SK-N-SH (cell line): ENCODE data around the gene MAPK12. TPM values are rescaled to one million over a fixed set of nuclear protein-coding genes. Genes with fewer than 3 reads are reported as not detected.

Experiments used
- CTCF ChIA-PET: fragments of 300-600, 350-600 bp; formaldehyde crosslinking; extraction: SDS; loops from one replicate; lab custom pipeline; 2021; lab: Yijun Ruan, JAX
- POLR2A ChIA-PET: fragments of 350-600 bp; sonication (Branson Sonifier 250); formaldehyde crosslinking; extraction: SDS; loops from one replicate; lab custom pipeline; 2020; ENCODE audit warnings: antibody characterized with exemption, inconsistent platforms; lab: Yijun Ruan, JAX
- DNase-seq: peaks from one replicate; pipeline ENCODE4 v3.0.0; 2012
- H2AFZ ChIP-seq: fragments of 200-600 bp; sonication (generic); 2 replicates; pipeline ENCODE4 v1.8.1; 2016; ENCODE audit warnings: antibody characterized with exemption, mild to moderate bottlenecking, low read depth
- H3F3A ChIP-seq: fragments of 200-600 bp; sonication (generic); replicated peaks from 2 replicates; pipeline ENCODE3; 2016; ENCODE audit warnings: antibody characterized with exemption, mild to moderate bottlenecking; ENCODE audit not compliant: insufficient read depth
- H3K27ac ChIP-seq, 2 experiments: fragments of 200-500 bp in 1 of 2; fragments of 200-600 bp in 1 of 2; sonication (Bioruptor generic) in 1 of 2; sonication (generic), shearing (Covaris generic) in 1 of 2; 2 replicates each; pipeline versions ENCODE4 v1.5.1 to v1.6.1; 2014 to 2016; ENCODE audit warnings: low read depth in 2 of 2, inconsistent platforms in 1 of 2, low read length in 1 of 2, mild to moderate bottlenecking in 1 of 2, mixed read lengths in 1 of 2
- H3K27me3 ChIP-seq: fragments of 200-600 bp; sonication (generic), shearing (Covaris generic); 2 replicates; pipeline ENCODE4 v1.6.1; 2016; ENCODE audit warnings: mixed run types; ENCODE audit not compliant: insufficient read depth
- H3K36me3 ChIP-seq, 2 experiments: fragments of 200-500 bp in 1 of 2; fragments of 200-600 bp in 1 of 2; sonication (Bioruptor generic) in 1 of 2; sonication (generic) in 1 of 2; replicated peaks in 1 of 2; 2 replicates each; pipeline versions ENCODE3 to v1.5.1; 2014 to 2016; ENCODE audit warnings: low read length in 1 of 2, mild to moderate bottlenecking in 1 of 2; ENCODE audit not compliant: insufficient read depth in 2 of 2, control insufficient read depth in 1 of 2
- H3K4me1 ChIP-seq, 2 experiments: fragments of 200-500 bp in 1 of 2; fragments of 200-600 bp in 1 of 2; sonication (Bioruptor generic) in 1 of 2; sonication (generic), shearing (Covaris generic) in 1 of 2; 2 replicates each; pipeline versions ENCODE4 v1.5.1 to v1.6.1; 2014 to 2016; ENCODE audit warnings: low read depth in 1 of 2, low read length in 1 of 2, mixed run types in 1 of 2; ENCODE audit not compliant: insufficient read depth in 2 of 2, control insufficient read depth in 1 of 2
- H3K4me2 ChIP-seq: fragments of 200-600 bp; sonication (generic), shearing (Covaris generic); 2 replicates; pipeline ENCODE4 v1.6.1; 2017; ENCODE audit warnings: mixed run types
- H3K4me3 ChIP-seq, 2 experiments: fragments of 200-500 bp in 1 of 2; fragments of 200-600 bp in 1 of 2; sonication (Bioruptor generic) in 1 of 2; sonication (generic), shearing (Covaris generic) in 1 of 2; 2 replicates each; pipeline versions ENCODE4 v1.5.1 to v1.8.1; 2014 to 2016; ENCODE audit warnings: low read depth in 2 of 2, inconsistent platforms in 1 of 2, low read length in 1 of 2, mild to moderate bottlenecking in 1 of 2, mixed read lengths in 1 of 2, moderate library complexity in 1 of 2
- H3K79me2 ChIP-seq: fragments of 200-600 bp; sonication (generic); 2 replicates; pipeline ENCODE4 v1.8.1; 2017; ENCODE audit warnings: mild to moderate bottlenecking; ENCODE audit not compliant: insufficient read depth
- H3K9ac ChIP-seq: fragments of 200-600 bp; sonication (generic); 2 replicates; pipeline ENCODE4 v1.6.1; 2017; ENCODE audit warnings: mixed run types
- H3K9me2 ChIP-seq: fragments of 200-600 bp; sonication (generic); 2 replicates; pipeline ENCODE4 v1.6.1; 2017; ENCODE audit warnings: mixed run types
- H3K9me3 ChIP-seq: fragments of 200-600 bp; sonication (generic); 2 replicates; pipeline ENCODE4 v1.6.1; 2017; ENCODE audit warnings: mixed run types, mild to moderate bottlenecking, moderate library complexity
- H4K20me1 ChIP-seq: fragments of 200-600 bp; sonication (generic); 2 replicates; pipeline ENCODE4 v1.6.1; 2017; ENCODE audit warnings: mild to moderate bottlenecking, mixed run types; ENCODE audit not compliant: insufficient read depth
- CHD2 ChIP-seq: fragments of 150-350 bp; IDR thresholded peaks from 2 replicates; pipeline ENCODE4 v1.6.1; 2018; ENCODE audit warnings: low read length; ENCODE audit not compliant: partially characterized antibody
- ELF1 ChIP-seq: IDR thresholded peaks from 2 replicates; pipeline ENCODE4 v1.4.0; 2012
- EZH2phosphoT487 ChIP-seq: fragments of 200-600 bp; sonication (generic); IDR thresholded peaks from 2 replicates; pipeline ENCODE4 v1.6.1; 2017; ENCODE audit warnings: low read depth, mixed run types, mild to moderate bottlenecking, antibody characterized with exemption, moderate library complexity, borderline replicate concordance
- FOXM1 ChIP-seq: IDR thresholded peaks from 2 replicates; pipeline ENCODE4 v1.4.0; 2012; ENCODE audit warnings: low read depth, mild to moderate bottlenecking
- GABPA ChIP-seq: IDR thresholded peaks from 2 replicates; pipeline ENCODE4 v1.4.0; 2012; ENCODE audit warnings: low read depth, mild to moderate bottlenecking
- GATA2 ChIP-seq: sonication (generic); formaldehyde crosslinking; IDR thresholded peaks from 2 replicates; pipeline ENCODE4 v1.5.0; 2020; ENCODE audit warnings: mild to moderate bottlenecking, missing genetic modification reagents
- IRF3 ChIP-seq: fragments of 150-350 bp; IDR thresholded peaks from 2 replicates; pipeline ENCODE4 v1.6.1; 2016; ENCODE audit warnings: mild to moderate bottlenecking, low read depth, low read length
- JUND ChIP-seq: IDR thresholded peaks from 2 replicates; pipeline ENCODE4 v1.4.0; 2012
- MAX ChIP-seq: IDR thresholded peaks from 2 replicates; pipeline ENCODE4 v1.4.0; 2012; ENCODE audit warnings: low read depth
- NFIC ChIP-seq: IDR thresholded peaks from 2 replicates; pipeline ENCODE4 v1.4.0; 2012; ENCODE audit warnings: borderline replicate concordance
- NRF1 ChIP-seq: IDR thresholded peaks from 2 replicates; pipeline ENCODE4 v1.6.1; 2012; ENCODE audit warnings: low read depth, mild to moderate bottlenecking, low read length
- PBX3 ChIP-seq: IDR thresholded peaks from 2 replicates; pipeline ENCODE4; 2012
- POLR2AphosphoS5 ChIP-seq: IDR thresholded peaks from 2 replicates; pipeline ENCODE4 v1.6.1; 2012; ENCODE audit warnings: low read depth, low read length
- RFX5 ChIP-seq: IDR thresholded peaks from 2 replicates; pipeline ENCODE4 v1.6.1; 2012; ENCODE audit warnings: mild to moderate bottlenecking, improper control_type of control experiment, low read length
- RXRA ChIP-seq: IDR thresholded peaks from 2 replicates; pipeline ENCODE4 v1.4.0; 2012; ENCODE audit warnings: low read depth, mild to moderate bottlenecking, borderline replicate concordance
- SIN3A ChIP-seq: IDR thresholded peaks from 2 replicates; pipeline ENCODE4 v1.6.1; 2012; ENCODE audit warnings: low read depth, mild to moderate bottlenecking, low read length, moderate library complexity, borderline replicate concordance
- TAF1 ChIP-seq: IDR thresholded peaks from 2 replicates; pipeline ENCODE4 v1.6.1; 2012; ENCODE audit warnings: low read depth, mild to moderate bottlenecking, low read length, moderate library complexity, borderline replicate concordance
- TEAD4 ChIP-seq: IDR thresholded peaks from 2 replicates; pipeline ENCODE4 v1.4.0; 2012; ENCODE audit warnings: mild to moderate bottlenecking, borderline replicate concordance; ENCODE audit not compliant: insufficient read depth
- WGBS: methylation state at CpG from one replicate; pipeline ENCODE4 v1.1.6; 2017; ENCODE audit warnings: low lambda C conversion rate; 5-methylcytosine and 5-hydroxymethylcytosine counted together
- polyA plus RNA-seq, 3 experiments: library from polyadenylated mRNA; depleted of rRNA; stranded (reverse); fragments of >200 nt; gene quantifications; 2 replicates each; pipeline ENCODE4 v1.2.3, GENCODE V29; 2012

Gene MAPK12
- polyA plus RNA-seq, 1 of the 3 experiments (the other 2 are of a cell fraction): 118 TPM

- no peak for TF ChIP-seq SIN3A
Measured at GRCh38 chr22:50301581-50301991, 40.1 kb upstream of the MAPK12 start (continued).

GRCh38 chr22:50300620-50301257 is 39.3 kb upstream of the MAPK12 start:
- H3K36me3 ChIP-seq: peaks cover 3 to 11% of the 10 kb centered on the region in 2 experiments
- TF ChIP-seq RXRA (no peak), MAX (no peak), TAF1 (no peak), NFIC (no peak), ELF1 (no peak), NRF1 (no peak), EZH2phosphoT487 (no peak), JUND (no peak), RFX5 (no peak), GATA2 (no peak), PBX3 (no peak), GABPA (no peak), TEAD4 (no peak), SIN3A (no peak), CHD2 (no peak), FOXM1 (no peak), IRF3 (no peak), POLR2AphosphoS5 (no peak)
- TF ChIP-seq, all 33 proteins: peak for 0
- Histone ChIP-seq H3K4me1 (peaks cover 41 to 52% of the 10 kb centered on the region in 2 experiments; a peak in 3 of 4 replicates), H3K4me3 (no peak overlapping the region), H3K79me2 (peaks cover 99% of the 10 kb centered on the region), H4K20me1 (peaks cover 81% of the 10 kb centered on the region), H3K27me3 (no peaks in the 10 kb centered on the region), H3K27ac (peak overlapping the region in 1 of 2 experiments; percentile 95; a peak in 1 of 4 replicates), H3K9me2 (no peaks in the 10 kb centered on the region), H3K9ac (no peak overlapping the region), H3K9me3 (no peaks in the 10 kb centered on the region), H2AFZ (no peak overlapping the region), H3K4me2 (no peak overlapping the region), H3F3A (peaks cover 6% of the 10 kb centered on the region)
- ChIA-PET POLR2A (interaction anchor here (0.9 to 1.2 kb wide), 2 partner anchors 20 to 29 kb away, joined by 3 read pairs; no protein-coding TSS in a partner anchor), CTCF (interaction anchor here (0.6 to 3.4 kb wide), 8 partner anchors 24 to 160 kb away, joined by 3 to 19 read pairs (median 4); partner anchors contain the start of gene HDAC10)
- DNase-seq: no peak
- WGBS: 89% methylated on average over 10 of the region's 14 CpGs
